Neutrophil (primary cell): Measurements from ENCODE around the gene SYTL3.

ENCODE experiments used
- H3K27ac ChIP-seq: fragments of 200-600 bp; sonication (generic); 2 replicates; pipeline ENCODE4 v1.5.1; 2016; ENCODE audit warnings: mild to moderate bottlenecking, moderate library complexity
- H3K27me3 ChIP-seq: fragments of 200-600 bp; sonication (generic); 2 replicates; pipeline ENCODE4 v1.6.0; 2016; ENCODE audit warnings: mild to moderate bottlenecking
- H3K36me3 ChIP-seq: fragments of 200-600 bp; sonication (generic); 2 replicates; pipeline ENCODE4 v1.5.1; 2017
- H3K4me1 ChIP-seq, 2 experiments: fragments of 200-600 bp in 1 of 2; sonication (generic) in 1 of 2; 1 replicate in 1 of 2; 2 replicates in 1 of 2; pipeline versions ENCODE4 v1.5.1 to v1.6.1; 2013 to 2016; ENCODE audit warnings: low read depth in 1 of 2, low read length in 1 of 2, mild to moderate bottlenecking in 1 of 2, moderate library complexity in 1 of 2; ENCODE audit not compliant: control insufficient read depth in 1 of 2, insufficient read depth in 1 of 2
- H3K4me3 ChIP-seq, 2 experiments: fragments of 200-600 bp in 1 of 2; sonication (generic) in 1 of 2; 1 replicate in 1 of 2; 2 replicates in 1 of 2; pipeline ENCODE4 v1.5.1; 2013 to 2016; ENCODE audit warnings: low read depth in 1 of 2, low read length in 1 of 2, mild to moderate bottlenecking in 1 of 2, moderate library complexity in 1 of 2
- H3K9me3 ChIP-seq: fragments of 200-600 bp; sonication (generic); 2 replicates; pipeline ENCODE4 v1.5.1; 2016
- TF ChIP-seq, protein P1 (sequence below): fragments of 200-600 bp; sonication (generic); IDR thresholded peaks from 2 replicates; pipeline ENCODE4 v1.5.1; 2016; ENCODE audit warnings: antibody characterized with exemption

The SYTL3 gene

DNA sequence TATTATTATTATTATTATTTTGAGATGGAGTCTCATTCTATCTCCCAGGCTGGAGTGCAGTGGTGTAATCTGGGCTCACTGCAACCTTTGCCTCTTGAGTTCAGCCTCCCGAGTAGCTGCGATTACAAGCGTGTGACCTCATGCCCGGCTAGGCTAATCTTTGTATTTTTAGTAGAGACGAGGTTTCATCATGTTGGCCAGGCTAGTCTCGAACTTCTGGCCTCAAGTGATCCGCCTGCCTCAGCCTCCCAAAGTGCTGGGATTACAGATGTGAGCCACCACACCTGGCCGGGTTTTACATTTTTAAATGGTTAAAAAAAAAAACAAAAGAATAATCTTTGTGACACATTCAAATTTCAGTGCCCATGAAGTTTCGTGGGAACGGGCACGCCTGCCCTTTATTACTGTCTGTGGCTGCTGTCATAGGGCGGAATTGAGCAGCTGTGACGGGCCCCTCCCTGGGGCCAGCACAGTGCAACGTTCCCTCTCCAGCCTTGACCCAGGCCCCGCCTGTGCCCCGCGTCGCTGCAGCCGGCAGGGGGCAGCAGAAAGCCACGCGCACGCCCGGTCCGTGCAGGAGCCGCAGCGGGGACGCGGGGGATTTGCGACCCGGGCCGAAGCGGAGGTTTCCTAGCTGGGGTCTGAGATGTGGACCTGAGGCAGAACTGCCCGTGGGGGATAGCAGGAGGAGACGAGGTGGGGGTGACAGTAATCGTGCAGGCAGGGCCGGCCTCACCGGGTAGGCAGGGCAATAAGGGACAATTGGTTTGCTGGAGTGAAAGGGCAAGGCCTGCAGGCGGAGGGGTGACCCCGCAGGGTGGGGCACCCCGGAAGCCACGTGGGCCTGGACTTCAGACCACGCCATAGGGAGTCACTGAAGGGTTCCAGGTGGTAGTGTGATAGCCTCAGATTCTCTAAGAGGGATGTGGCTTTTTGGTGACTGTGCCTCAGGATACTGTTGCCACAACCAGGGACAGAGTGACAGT, 54.3 kb downstream of the SYTL3 start:
- H3K27ac ChIP-seq = no peak overlapping the region
- H3K27me3 ChIP-seq = no peaks in the 10 kb centered on the region
- TF ChIP-seq, protein P1, sequence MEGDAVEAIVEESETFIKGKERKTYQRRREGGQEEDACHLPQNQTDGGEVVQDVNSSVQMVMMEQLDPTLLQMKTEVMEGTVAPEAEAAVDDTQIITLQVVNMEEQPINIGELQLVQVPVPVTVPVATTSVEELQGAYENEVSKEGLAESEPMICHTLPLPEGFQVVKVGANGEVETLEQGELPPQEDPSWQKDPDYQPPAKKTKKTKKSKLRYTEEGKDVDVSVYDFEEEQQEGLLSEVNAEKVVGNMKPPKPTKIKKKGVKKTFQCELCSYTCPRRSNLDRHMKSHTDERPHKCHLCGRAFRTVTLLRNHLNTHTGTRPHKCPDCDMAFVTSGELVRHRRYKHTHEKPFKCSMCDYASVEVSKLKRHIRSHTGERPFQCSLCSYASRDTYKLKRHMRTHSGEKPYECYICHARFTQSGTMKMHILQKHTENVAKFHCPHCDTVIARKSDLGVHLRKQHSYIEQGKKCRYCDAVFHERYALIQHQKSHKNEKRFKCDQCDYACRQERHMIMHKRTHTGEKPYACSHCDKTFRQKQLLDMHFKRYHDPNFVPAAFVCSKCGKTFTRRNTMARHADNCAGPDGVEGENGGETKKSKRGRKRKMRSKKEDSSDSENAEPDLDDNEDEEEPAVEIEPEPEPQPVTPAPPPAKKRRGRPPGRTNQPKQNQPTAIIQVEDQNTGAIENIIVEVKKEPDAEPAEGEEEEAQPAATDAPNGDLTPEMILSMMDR = peak; percentile 92
- H3K9me3 ChIP-seq = no peaks in the 10 kb centered on the region
- H3K4me3 ChIP-seq = peak overlapping the region; percentile 10 to 17
- peaks cover 4 to 8% of the 10 kb centered on the region in 2 experiments for H3K4me1 ChIP-seq
- peaks cover 24% of the 10 kb centered on the region for H3K36me3 ChIP-seq

DNA sequence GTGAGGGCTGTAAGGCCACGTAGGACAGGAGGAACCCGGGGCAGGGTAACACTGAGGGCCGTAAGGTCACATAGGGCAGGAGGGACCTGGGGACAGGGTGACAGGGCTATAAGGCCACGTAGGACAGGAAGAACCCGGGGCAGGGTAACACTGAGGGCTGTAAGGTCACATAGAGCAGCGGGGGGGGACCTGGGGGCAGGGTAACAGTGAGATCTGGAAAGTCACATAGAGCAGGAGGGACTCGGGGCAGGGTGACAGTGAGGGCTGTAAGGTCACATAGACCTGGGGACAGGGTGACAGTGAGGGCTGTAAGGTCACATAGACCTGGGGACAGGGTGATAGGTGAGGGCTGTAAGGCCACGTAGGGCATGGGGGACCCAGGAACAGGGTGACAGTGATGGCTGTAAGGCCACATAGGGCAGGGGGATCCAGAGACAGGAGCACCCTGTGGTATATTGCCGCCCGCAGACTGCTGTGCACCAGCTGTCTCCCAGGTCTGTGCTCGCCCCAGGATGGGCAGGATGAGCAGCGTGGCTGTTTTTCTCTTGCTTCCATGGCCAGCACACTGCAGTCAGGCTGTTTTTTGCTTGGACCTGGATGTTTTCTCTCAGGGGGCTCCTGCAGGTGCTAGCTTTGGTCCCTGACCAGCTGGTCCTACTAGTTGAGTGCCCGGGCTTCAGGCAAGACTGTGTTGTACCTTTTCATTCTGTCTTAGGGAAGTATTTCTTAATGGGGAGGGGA, 55.7 kb downstream of the SYTL3 start:
- H3K4me3 ChIP-seq = no peak overlapping the region
- no peaks in the 10 kb centered on the region for H3K27me3 ChIP-seq
- H3K9me3 ChIP-seq = no peaks in the 10 kb centered on the region
- TF ChIP-seq, protein P1 = no peak
- peaks cover 32% of the 10 kb centered on the region for H3K36me3 ChIP-seq
- H3K27ac ChIP-seq = no peak overlapping the region
- peaks cover 4 to 8% of the 10 kb centered on the region in 2 experiments for H3K4me1 ChIP-seq

DNA sequence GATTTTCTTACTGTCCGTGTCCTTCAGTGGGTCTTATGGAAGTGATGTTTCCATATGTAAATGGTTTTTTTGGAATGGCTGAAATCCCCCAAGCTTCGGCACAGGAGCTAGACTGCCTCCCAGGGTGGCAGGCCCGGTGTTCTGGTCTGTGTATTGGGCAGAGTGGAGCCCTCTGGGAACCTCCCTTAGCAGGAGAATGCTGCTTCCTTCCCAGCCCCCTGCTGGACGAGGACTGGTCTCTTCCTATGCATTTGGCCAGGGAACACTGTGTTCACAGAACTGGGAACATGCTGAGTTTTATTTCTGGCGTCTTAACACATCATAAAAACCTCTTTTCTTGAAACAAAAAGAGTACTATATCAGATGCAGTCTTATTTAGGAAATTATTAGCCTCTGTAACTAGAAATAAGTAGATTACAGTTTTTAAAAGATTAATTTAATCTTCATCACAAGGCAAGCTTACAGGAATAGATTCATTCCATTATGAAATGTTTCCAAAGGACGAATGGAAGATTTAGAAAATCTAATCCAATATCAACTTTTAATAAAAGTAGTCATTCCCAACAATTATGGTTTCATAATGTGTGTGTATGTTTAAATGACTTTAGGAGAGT, 56.6 kb downstream of the SYTL3 start:
- Histone ChIP-seq H3K9me3 (no peaks in the 10 kb centered on the region), H3K4me3 (no peak overlapping the region), H3K4me1 (peaks cover 4 to 8% of the 10 kb centered on the region in 2 experiments), H3K27ac (no peak overlapping the region), H3K27me3 (no peaks in the 10 kb centered on the region), H3K36me3 (peaks cover 40% of the 10 kb centered on the region)
- TF ChIP-seq, protein P1 = no peak

DNA sequence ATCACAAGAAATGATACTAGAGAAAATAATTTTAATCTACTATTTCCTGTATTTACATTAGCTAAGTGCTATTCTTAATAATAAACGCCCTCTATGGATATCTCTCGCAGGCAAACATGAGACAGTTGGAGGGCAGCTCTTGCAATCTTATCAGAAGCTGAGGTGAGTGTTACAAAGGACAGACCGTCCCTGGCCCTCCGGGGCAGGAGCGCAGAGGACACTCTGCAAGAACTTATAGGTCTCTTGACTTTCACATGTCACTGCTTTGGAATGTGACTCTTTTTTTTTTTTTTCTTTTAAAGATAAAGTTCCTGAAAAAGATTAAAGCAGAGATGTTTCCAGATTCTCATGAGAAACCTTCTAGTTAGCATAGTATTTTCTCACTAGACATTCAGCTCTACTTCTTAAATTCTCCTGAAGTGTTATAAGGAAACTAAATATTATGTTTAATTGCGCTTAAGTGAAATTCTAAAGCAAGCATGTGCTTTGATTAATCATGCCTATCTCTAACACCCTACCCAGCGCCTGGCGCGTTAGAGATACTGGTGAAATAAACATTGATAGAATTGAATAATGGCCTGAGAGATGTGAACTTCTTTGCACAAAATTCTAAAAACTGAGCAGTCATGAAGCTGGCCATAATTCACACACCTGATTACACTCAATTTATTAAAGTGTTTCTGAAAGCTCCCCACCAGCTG, 57.4 kb downstream of the SYTL3 start:
- H3K4me3 ChIP-seq = no peak overlapping the region
- H3K36me3 ChIP-seq = peaks cover 48% of the 10 kb centered on the region
- no peaks in the 10 kb centered on the region for H3K27me3 ChIP-seq
- H3K4me1 ChIP-seq = peaks cover 4 to 8% of the 10 kb centered on the region in 2 experiments
- H3K9me3 ChIP-seq = no peaks in the 10 kb centered on the region
- no peak overlapping the region for H3K27ac ChIP-seq
- TF ChIP-seq, protein P1 = no peak

DNA sequence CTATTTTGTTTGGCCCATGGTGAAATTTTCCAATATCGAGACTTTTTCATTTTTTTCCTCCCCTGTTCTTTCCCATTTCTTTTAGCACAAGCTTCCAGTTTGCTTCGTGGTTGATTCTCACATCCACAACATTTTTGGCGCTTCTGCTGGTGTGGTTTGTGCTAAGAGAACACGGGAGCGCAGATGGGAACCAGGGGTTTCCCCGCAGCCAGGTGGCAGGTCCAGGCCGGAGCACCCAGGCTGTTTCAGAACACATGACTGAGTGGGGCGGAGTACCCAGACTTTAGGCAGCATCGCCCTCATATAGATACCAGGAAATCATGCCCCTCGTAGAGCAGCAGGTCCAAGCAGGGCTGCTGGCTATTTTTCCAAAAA, 58.0 kb downstream of the SYTL3 start:
- peaks cover 49% of the 10 kb centered on the region for H3K36me3 ChIP-seq
- H3K27me3 ChIP-seq = no peaks in the 10 kb centered on the region
- H3K4me1 ChIP-seq = peaks cover 4 to 8% of the 10 kb centered on the region in 2 experiments
- H3K9me3 ChIP-seq = no peaks in the 10 kb centered on the region
- TF ChIP-seq, protein P1 = no peak
- H3K27ac ChIP-seq = no peak overlapping the region
- no peak overlapping the region for H3K4me3 ChIP-seq
